Prostate gland (tissue), 2 donors: Measurements from ENCODE around the gene AFF3. TPM values are rescaled to one million over a fixed set of nuclear protein-coding genes. Genes with fewer than 3 reads are reported as not detected.
"Not testable (repeated sequence)": the region's sequence is repeated elsewhere in the genome, so short reads cannot be mapped to it uniquely, and the experiment has no call there.

Source experiments
- DNase-seq: peaks from one replicate; pipeline ENCODE4 v3.0.0-alpha.2; 2019; ENCODE audit warnings: low spot score
- H3K27ac ChIP-seq, 2 donors: fragments of 200-600 bp; sonication (generic); 2 replicates each; pipeline ENCODE4 v1.5.1; 2017 to 2019
- H3K27me3 ChIP-seq: fragments of 200-600 bp; sonication (generic); replicated peaks from 2 replicates; pipeline ENCODE4 v1.5.1; 2019; ENCODE audit not compliant: insufficient read depth
- H3K36me3 ChIP-seq, 2 donors: fragments of 200-600 bp; sonication (generic); 1 replicate in 1 of 2; 2 replicates in 1 of 2; pipeline versions ENCODE4 v1.5.1 to v1.8.1; 2017 to 2019
- H3K4me1 ChIP-seq: fragments of 200-600 bp; sonication (generic); replicated peaks from 2 replicates; pipeline ENCODE4 v1.5.1; 2019
- H3K4me3 ChIP-seq, 2 donors: fragments of 200-600 bp; sonication (generic); 2 replicates each; pipeline ENCODE4 v1.5.1; 2017 to 2019
- H3K9me3 ChIP-seq: fragments of 200-600 bp; sonication (generic); 2 replicates; pipeline ENCODE4 v1.5.1; 2017
- POLR2A ChIP-seq: fragments of 450-650 bp; IDR thresholded peaks from one replicate; pipeline ENCODE4 v1.6.1; 2016; ENCODE audit warnings: antibody characterized with exemption, mild to moderate bottlenecking
- POLR2AphosphoS5 ChIP-seq: sonication (generic); formaldehyde crosslinking; IDR thresholded peaks from one replicate; pipeline ENCODE4 v1.6.1; 2017; ENCODE audit warnings: antibody characterized with exemption
- WGBS: methylation state at CpG from one replicate; pipeline ENCODE4 v1.1.5; 2018; 5-methylcytosine and 5-hydroxymethylcytosine counted together
- intact Hi-C: fragments of 100-400 bp; cut with DNase I; formaldehyde crosslinking; loops from one replicate; pipeline ENCODE4 v1.14.2; 2022
- total RNA-seq, 2 donors: library from RNA; depleted of rRNA; stranded (reverse); fragments of >200 nt; gene quantifications; one replicate each; pipeline ENCODE4 v1.1.0, GENCODE V29; 2016
- TF ChIP-seq, protein P1 (sequence below), 4 experiments: fragments of 200-600 bp in 2 of 4; fragments of 450-650 bp in 2 of 4; sonication (generic) in 2 of 4; IDR thresholded peaks; 1 replicate in 3 of 4; 2 replicates in 1 of 4; pipeline ENCODE4 v1.5.1; 2016 to 2019; ENCODE audit warnings: antibody characterized with exemption in 4 of 4, mild to moderate bottlenecking in 2 of 4, moderate library complexity in 2 of 4

Gene AFF3
- total RNA-seq, 2 donors from 2014 or later = 74.4 to 113 TPM

DNA sequence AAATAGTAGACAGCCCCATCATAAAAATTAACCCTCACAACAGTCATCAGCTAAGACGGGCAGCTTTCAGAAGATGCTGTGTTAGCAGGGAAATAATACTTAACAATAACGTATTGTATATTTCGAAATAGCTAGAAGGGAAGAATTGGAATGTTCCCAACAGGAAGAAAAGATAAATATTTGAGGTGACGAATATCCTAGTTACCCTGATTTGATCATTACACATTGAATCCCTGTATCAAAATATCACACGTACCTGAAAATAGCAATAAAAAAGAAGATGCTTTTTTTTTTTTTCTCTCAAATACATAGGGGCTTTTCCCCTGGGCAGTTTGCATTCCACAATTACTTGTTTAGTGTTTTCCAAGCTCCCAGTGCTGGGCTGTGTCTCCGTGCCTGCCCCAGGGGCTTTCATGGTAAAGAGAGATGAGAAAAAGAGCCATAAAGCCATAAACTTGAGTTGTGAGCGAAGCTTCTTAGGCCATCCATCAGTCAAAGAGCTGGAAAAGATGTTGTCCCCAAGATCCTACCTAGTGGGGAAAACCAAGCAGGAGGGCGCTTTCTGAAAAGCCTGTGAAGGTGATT lies 469.5 kb downstream of the AFF3 start:
- no peaks in the 10 kb centered on the region for H3K4me1 ChIP-seq
- H3K9me3 ChIP-seq = no peaks in the 10 kb centered on the region
- no peaks in the 10 kb centered on the region for H3K36me3 ChIP-seq
- 57% methylated on average over 8 of the region's 8 CpGs for WGBS
- intact Hi-C loops = no loop called here
- no peak for DNase-seq
- H3K27ac ChIP-seq = no peak overlapping the region
- no peaks in the 10 kb centered on the region for H3K27me3 ChIP-seq
- no peak overlapping the region for H3K4me3 ChIP-seq
- TF ChIP-seq, protein P1, sequence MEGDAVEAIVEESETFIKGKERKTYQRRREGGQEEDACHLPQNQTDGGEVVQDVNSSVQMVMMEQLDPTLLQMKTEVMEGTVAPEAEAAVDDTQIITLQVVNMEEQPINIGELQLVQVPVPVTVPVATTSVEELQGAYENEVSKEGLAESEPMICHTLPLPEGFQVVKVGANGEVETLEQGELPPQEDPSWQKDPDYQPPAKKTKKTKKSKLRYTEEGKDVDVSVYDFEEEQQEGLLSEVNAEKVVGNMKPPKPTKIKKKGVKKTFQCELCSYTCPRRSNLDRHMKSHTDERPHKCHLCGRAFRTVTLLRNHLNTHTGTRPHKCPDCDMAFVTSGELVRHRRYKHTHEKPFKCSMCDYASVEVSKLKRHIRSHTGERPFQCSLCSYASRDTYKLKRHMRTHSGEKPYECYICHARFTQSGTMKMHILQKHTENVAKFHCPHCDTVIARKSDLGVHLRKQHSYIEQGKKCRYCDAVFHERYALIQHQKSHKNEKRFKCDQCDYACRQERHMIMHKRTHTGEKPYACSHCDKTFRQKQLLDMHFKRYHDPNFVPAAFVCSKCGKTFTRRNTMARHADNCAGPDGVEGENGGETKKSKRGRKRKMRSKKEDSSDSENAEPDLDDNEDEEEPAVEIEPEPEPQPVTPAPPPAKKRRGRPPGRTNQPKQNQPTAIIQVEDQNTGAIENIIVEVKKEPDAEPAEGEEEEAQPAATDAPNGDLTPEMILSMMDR (IDR thresholded peaks at IDR 0.05) = no peak
- TF ChIP-seq POLR2A (no peak), POLR2AphosphoS5 (no peak)

DNA sequence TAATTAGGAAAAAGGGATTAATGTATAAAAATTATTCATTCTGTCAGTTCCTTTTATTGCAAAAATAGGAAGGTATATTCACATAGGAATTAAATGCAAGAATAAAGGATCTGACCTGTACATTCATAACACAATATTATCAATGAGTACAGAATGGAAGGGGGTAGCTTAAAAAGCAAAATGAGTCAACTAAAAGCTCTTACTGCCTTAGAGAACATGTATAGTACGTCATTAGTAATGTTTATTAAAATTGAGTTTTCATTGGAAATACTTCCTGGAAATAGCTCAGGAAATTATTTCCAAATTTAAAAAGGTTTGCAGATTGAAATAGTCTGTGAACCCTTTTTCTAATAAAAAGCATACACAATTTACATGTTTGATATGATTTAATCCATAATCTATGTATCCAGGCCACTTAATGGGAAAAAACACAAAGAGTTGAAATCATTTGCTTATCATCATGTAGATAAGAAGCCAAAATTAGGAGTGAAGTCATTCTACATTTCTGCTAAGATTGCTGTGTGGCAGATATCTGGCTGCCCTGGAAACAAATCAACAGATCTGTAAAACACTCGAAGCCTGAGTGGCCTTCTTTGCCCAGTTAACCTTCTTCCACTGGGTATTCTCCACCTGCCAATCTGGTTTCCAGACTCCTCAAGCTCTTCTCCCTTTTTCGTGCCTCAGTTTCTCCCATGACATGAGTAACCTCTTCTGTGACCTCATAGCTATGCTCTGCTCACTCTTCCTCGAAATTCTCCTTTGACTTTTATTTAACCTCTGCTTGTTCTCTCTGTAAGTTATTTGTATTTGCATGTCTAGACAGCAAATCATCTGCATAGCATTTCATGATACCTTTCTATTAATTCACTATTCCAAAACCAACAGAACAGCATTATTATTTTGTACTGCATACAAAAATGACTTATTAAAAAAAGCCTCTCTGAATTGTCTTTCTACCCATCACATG lies 471.3 kb downstream of the AFF3 start:
- Histone ChIP-seq H3K27ac (no peak overlapping the region), H3K27me3 (no peaks in the 10 kb centered on the region), H3K9me3 (no peaks in the 10 kb centered on the region), H3K4me1 (no peaks in the 10 kb centered on the region), H3K4me3 (no peak overlapping the region), H3K36me3 (no peaks in the 10 kb centered on the region)
- intact Hi-C loops = no loop called here
- no peak for DNase-seq
- TF ChIP-seq POLR2A (no peak), POLR2AphosphoS5 (no peak)
- WGBS = 65% methylated on average over 4 of the region's 4 CpGs

DNA sequence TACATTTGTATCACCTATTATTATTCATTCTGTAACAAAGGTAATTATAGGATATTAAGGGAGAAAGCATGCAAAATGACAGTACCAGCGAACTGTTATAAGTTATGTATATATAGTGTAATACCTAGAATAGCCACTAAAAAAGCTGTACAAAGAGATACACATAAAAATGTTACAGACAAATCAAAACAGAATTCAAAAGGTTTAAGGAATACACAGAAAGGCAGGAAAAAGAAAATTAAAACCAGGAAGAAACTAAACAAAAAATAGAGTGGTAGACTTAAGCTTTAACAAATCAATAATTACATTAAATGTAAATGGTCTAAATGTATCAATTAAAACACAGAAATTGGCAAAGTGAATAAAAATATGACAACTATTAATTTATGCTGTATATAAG lies 476.1 kb downstream of the AFF3 start:
- TF ChIP-seq POLR2A = no peak
- TF ChIP-seq, protein P1 (IDR thresholded peaks at IDR 0.05) = peak in 1 of 4 experiments; percentile 55
- no peak for TF ChIP-seq POLR2AphosphoS5

DNA sequence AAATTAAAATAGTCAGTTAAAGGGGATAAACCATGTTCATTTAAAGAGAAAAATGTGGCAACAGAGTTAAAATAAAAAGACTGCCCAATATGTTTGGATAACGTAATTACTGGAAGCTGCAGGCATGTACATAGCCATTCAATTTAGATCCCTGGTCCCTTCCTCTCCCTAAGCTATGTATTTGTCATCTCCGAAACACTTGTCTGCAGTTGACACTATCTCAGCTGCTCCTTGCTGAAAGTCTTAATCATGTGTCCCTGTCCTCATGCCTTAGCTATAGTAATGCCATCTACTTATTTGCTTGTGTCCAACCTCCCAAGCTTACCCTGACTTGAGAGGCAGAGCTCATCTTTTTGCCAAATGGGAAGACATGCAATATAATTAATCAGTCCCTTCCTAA lies 478.7 kb downstream of the AFF3 start:
- Histone ChIP-seq H3K27me3 (no peaks in the 10 kb centered on the region), H3K27ac (no peak overlapping the region), H3K4me3 (no peak overlapping the region), H3K36me3 (no peaks in the 10 kb centered on the region), H3K9me3 (no peaks in the 10 kb centered on the region), H3K4me1 (peaks cover 4% of the 10 kb centered on the region)
- intact Hi-C loops = no loop called here
- 92% methylated on average over 2 of the region's 2 CpGs for WGBS
- no peak for DNase-seq
- TF ChIP-seq, protein P1 (IDR thresholded peaks at IDR 0.05) = no peak
- no peak for TF ChIP-seq POLR2AphosphoS5
- no peak for TF ChIP-seq POLR2A

More for the DNA sequence above, 476.1 kb downstream of the AFF3 start:
- H3K27me3 ChIP-seq = no peaks in the 10 kb centered on the region
- H3K36me3 ChIP-seq = no peaks in the 10 kb centered on the region
- intact Hi-C loops = no loop called here
- H3K9me3 ChIP-seq = no peaks in the 10 kb centered on the region
- no peak overlapping the region for H3K27ac ChIP-seq
- H3K4me3 ChIP-seq = no peak overlapping the region
- WGBS = 94% methylated on average over 1 of the region's 1 CpG
- H3K4me1 ChIP-seq = peaks cover 4% of the 10 kb centered on the region
- DNase-seq = no peak

DNA sequence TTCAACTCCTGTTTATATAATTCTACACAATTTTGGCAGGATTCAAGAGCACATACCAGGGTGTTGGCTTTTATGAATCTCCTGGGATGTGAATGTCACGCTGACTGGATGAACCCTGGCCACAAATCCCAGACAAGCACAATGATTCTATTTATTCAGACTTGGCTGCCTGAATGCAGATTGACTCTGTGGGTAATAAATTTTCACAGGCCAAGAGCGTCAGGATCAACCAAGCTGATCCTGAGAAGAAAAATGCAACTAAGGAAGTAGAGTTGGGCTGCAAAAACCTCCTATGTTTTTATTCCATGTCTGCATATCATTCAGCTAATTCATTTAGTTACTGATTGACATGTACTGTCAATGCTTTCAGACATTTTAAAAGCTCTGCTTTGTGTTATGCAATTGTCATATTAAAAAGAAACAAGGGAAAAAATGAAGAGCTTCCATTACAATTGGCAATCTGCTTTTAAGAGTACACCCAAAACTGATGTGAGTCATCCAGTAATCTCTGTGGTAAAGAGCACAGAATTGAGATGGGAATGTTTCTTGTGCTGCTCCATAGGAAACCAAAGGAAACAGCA lies 479.5 kb downstream of the AFF3 start:
- Histone ChIP-seq H3K4me3 (no peak overlapping the region), H3K36me3 (no peaks in the 10 kb centered on the region), H3K9me3 (no peaks in the 10 kb centered on the region), H3K4me1 (peaks cover 4% of the 10 kb centered on the region), H3K27ac (no peak overlapping the region), H3K27me3 (no peaks in the 10 kb centered on the region)
- intact Hi-C loops = no loop called here
- peak; percentile 65 for DNase-seq
- 11% methylated on average over 2 of the region's 2 CpGs for WGBS
- TF ChIP-seq POLR2AphosphoS5 = peak; percentile 87
- TF ChIP-seq POLR2A = no peak
- TF ChIP-seq, protein P1 (IDR thresholded peaks at IDR 0.05) = no peak

DNA sequence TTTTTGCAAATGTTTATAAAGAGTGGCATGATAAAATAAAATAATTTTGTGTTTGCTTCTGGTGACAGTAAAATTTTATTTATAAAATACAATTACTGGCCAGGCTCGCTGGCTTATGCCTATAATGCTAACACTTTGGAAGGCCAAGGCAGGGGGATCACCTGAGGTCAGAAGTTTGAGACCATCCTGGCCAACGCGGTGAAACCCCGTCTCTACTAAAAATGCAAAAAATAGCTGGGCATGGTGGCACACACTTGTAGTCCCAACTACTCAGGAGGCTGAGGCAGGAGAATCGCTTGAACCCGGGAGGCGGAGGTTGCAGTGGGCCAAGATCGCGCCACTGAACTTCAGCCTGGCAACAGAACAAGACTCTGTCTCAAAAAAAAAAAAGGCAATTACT lies 480.6 kb downstream of the AFF3 start:
- H3K9me3 ChIP-seq, H3K4me3 ChIP-seq, H3K27me3 ChIP-seq, intact Hi-C loops, H3K36me3 ChIP-seq, DNase-seq, H3K27ac ChIP-seq, H3K4me1 ChIP-seq: not testable (repeated sequence)
- WGBS = 91% methylated on average over 9 of the region's 9 CpGs
